BJ (cell line): ENCODE measurements around the gene NRP1. TPM values are rescaled to one million over a fixed set of nuclear protein-coding genes. Genes with fewer than 3 reads are reported as not detected.

Experiments used
- CTCF ChIA-PET: fragments of 350-600 bp; formaldehyde crosslinking; extraction: SDS; loops from one replicate; lab custom pipeline; 2021; ENCODE audit warnings: antibody characterized with exemption, inconsistent platforms; lab: Yijun Ruan, JAX
- POLR2A ChIA-PET: fragments of 300-600 bp; sonication (Branson Sonifier 250); formaldehyde crosslinking; extraction: SDS; loops from one replicate; lab custom pipeline; 2021; ENCODE audit warnings: antibody characterized with exemption; lab: Charles Lee
- DNase-seq: peaks from one replicate; pipeline ENCODE4 v3.0.0-alpha.2; 2011; ENCODE audit warnings: low read depth
- H3K27me3 ChIP-seq: 2 replicates; pipeline ENCODE4 v1.6.0; 2011; ENCODE audit warnings: low read length; ENCODE audit not compliant: control insufficient read depth, insufficient read depth
- H3K36me3 ChIP-seq: 2 replicates; pipeline ENCODE4 v1.5.1; 2011; ENCODE audit warnings: low read length; ENCODE audit not compliant: control insufficient read depth, insufficient read depth
- H3K4me3 ChIP-seq: 2 replicates; pipeline ENCODE4 v1.5.1; 2011; ENCODE audit warnings: low read depth, mild to moderate bottlenecking, control low read depth, low read length
- polyA plus RNA-seq: library from polyadenylated mRNA; depleted of rRNA; stranded (reverse); fragments of >200 nt; gene quantifications from 2 replicates; pipeline ENCODE4 v1.2.3, GENCODE V29; 2011
- TF ChIP-seq, protein P1 (sequence below): IDR thresholded peaks from 2 replicates; pipeline ENCODE4 v1.5.1; 2011; ENCODE audit warnings: low read depth, mild to moderate bottlenecking, control low read depth, inconsistent platforms, low read length, moderate library complexity; ENCODE audit not compliant: insufficient read depth

NRP1 gene
- polyA plus RNA-seq, 1 experiment, result 141 TPM

DNA sequence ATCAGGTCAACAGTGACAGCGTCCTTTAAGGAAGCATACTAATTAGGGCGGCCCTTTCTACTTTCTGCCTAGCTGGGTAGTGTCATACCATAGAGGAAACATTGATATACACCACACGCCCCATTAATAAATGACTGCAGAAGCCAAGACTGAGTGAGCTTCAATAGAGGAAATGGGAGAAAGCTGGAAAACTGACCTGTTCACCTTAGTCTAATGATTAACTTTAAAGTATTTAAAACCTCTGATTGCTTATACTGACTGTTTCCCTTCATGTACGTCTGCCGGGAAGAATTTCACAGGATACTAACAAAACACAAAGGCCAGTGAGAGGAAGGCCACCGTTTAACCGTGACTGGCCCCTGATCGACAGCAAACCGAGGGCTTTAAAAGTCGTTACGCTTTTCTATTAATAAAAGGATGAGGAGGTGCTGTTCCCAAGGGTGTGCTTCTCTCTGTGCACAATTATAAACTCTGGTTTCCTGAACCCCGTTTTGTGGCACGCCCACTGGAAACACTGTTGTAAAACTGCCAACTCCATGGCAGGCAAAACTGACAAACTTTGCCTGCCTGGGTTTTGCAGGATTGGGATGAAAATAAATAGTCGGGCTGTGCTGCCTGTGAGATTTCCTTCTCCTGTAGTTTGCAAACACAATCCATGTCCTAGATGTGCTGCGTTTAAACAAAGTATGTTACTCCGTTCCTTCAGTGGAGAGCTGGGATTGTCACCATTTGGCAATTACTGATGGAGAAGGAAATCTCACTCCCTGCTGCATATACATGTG lies 137.6 kb downstream of the NRP1 start:
- ChIA-PET POLR2A (no interaction called here), CTCF (interaction anchor here (1.4 to 1.6 kb wide), 2 partner anchors 11 to 14 kb away, joined by 3 read pairs; no protein-coding TSS in a partner anchor)
- no peak for DNase-seq
- TF ChIP-seq, protein P1, sequence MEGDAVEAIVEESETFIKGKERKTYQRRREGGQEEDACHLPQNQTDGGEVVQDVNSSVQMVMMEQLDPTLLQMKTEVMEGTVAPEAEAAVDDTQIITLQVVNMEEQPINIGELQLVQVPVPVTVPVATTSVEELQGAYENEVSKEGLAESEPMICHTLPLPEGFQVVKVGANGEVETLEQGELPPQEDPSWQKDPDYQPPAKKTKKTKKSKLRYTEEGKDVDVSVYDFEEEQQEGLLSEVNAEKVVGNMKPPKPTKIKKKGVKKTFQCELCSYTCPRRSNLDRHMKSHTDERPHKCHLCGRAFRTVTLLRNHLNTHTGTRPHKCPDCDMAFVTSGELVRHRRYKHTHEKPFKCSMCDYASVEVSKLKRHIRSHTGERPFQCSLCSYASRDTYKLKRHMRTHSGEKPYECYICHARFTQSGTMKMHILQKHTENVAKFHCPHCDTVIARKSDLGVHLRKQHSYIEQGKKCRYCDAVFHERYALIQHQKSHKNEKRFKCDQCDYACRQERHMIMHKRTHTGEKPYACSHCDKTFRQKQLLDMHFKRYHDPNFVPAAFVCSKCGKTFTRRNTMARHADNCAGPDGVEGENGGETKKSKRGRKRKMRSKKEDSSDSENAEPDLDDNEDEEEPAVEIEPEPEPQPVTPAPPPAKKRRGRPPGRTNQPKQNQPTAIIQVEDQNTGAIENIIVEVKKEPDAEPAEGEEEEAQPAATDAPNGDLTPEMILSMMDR, result no peak
- H3K4me3 ChIP-seq, result no peak overlapping the region
- no peaks in the 10 kb centered on the region for H3K27me3 ChIP-seq
- H3K36me3 ChIP-seq, result peaks cover 16% of the 10 kb centered on the region

DNA sequence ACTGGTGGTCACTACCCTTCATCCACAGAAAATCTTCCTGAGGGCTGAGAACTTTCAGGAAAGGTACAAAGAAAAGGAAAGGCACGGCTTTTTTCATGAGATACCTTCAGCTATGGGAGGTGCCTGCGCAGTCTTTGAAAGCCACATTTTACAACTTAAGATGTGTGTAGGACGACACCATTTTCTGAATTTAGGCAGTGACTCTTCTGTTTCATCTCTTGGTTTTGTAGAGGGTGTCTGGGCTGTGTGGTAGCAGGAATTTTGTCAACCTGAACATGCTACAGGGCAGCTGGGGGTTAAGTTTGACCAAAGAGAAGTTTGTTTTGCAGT lies 138.1 kb downstream of the NRP1 start:
- CTCF ChIA-PET, result interaction anchor here (1.4 kb wide), 1 partner anchor 15 kb away, joined by 3 read pairs; no protein-coding TSS in a partner anchor
- POLR2A ChIA-PET, result no interaction called here
- H3K36me3 ChIP-seq, result peaks cover 15% of the 10 kb centered on the region

DNA sequence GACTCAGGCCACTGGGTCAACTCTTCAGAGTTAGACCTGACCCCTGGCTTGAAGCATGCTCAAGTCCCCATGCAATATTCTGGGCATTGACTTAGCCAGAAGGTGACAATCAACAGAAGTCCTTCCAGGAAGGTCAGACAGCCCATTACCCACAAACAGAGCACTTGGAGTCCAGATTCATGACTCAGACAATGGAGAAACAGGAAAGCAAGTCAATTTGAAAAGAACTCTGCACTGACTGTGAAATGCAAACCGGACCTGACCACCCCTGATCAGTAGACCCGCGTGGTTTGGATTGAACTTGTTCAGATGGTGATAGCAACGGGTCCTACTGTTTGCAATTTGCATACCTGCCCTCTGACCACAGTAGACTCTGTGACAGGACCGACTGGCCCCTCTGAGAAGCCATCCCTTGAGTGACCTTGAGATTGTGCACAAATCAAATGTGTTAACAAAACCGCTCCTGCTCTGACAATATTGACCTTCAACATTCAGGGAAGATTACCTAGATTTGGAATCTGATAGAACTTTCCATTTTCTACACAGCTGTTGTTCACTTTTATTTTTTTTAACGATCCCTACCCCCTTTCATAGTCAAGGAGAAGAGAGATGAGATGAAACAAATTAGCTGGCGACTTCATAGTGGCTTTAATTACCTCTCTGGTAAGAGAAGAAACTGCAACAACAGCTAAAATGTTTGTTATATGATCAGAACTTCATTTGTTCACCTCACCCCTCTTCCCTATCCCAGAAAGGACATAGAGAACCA lies 138.7 kb downstream of the NRP1 start:
- TF ChIP-seq, protein P1, result no peak
- ChIA-PET CTCF (interaction anchor here (0.6 to 1.4 kb wide), 3 partner anchors 9 to 79 kb away, joined by 3 to 4 read pairs (median 3); no protein-coding TSS in a partner anchor), POLR2A (no interaction called here)
- DNase-seq, result no peak
- Histone ChIP-seq H3K36me3 (peaks cover 15% of the 10 kb centered on the region), H3K4me3 (no peak overlapping the region), H3K27me3 (no peaks in the 10 kb centered on the region)

More for the DNA sequence above, 138.1 kb downstream of the NRP1 start:
- no peaks in the 10 kb centered on the region for H3K27me3 ChIP-seq
- TF ChIP-seq, protein P1, result no peak
- no peak for DNase-seq
- H3K4me3 ChIP-seq, result no peak overlapping the region

DNA sequence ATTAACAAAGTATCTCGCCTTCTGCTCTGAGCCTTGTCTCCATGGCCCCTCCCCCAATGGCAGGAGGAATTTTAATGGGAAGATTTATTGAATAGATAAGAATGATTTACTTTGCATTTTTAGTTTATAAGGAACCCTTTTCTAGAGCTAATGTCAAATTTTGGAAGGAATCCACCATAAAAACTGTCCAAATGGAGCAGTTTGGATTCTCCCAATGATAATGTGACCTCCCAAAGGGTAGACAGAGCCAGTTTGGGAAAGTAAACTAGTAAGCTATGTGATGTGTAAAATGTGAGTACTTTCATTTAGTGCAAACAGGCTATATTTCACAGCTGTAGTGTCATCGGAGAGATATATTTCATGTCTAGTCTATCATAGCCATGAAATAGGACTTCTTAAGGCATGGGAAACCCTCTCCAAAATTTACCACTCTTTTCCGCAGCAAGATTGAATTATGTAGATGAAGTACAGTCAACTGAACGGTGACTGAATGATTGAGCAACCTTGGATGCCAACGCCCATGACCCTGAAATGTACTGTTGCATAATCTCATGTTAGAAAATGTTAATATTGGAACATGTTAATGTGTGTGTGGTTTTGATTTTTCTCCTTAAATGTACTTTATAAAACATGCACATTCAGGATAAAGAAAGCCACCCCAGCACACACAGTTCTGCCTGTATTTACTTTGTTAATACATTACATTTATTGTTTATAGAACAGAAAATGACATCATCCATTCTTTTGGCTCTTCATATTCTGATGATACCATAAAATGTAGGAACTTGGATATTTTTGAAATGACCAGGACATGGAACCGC lies 140.6 kb downstream of the NRP1 start:
- H3K4me3 ChIP-seq, result no peak overlapping the region
- CTCF ChIA-PET, result interaction anchor here (0.5 to 2.7 kb wide), 33 partner anchors 10 to 1445 kb away, joined by 3 to 18 read pairs (median 4); partner anchors contain the start of gene NRP1
- POLR2A ChIA-PET, result interaction anchor here (0.6 to 1.4 kb wide), 3 partner anchors 112 to 138 kb away, joined by 3 to 4 read pairs (median 3); no protein-coding TSS in a partner anchor

More for the DNA sequence above, 140.6 kb downstream of the NRP1 start:
- TF ChIP-seq, protein P1, result no peak
- DNase-seq, result peak; percentile 23
- no peaks in the 10 kb centered on the region for H3K27me3 ChIP-seq
- peaks cover 16% of the 10 kb centered on the region for H3K36me3 ChIP-seq
